ENCODE results near the gene SORCS2.

Gene SORCS2

GRCh38 chr4:7379186-7379585 is 186.8 kb downstream of the SORCS2 start:
- no peak overlapping the region for H3K27ac ChIP-seq
- ChIA-PET POLR2A (ENCODE audit: low non-redundant PET) (no interaction called here), CTCF (no interaction called here)
- no peak for TF ChIP-seq CTCF (conservative IDR thresholded peaks at IDR 0.05; ENCODE audit: low read depth)
- DNase-seq (ENCODE audit: low spot score), result no peak

GRCh38 chr4:7379719-7380118 is 187.4 kb downstream of the SORCS2 start:
- no peak for DNase-seq (ENCODE audit: low spot score)
- ChIA-PET POLR2A (ENCODE audit: low non-redundant PET) (no interaction called here), CTCF (no interaction called here)
- TF ChIP-seq CTCF (conservative IDR thresholded peaks at IDR 0.05; ENCODE audit: low read depth), result no peak
- H3K27ac ChIP-seq, result peak overlapping the region; percentile 53

DNA sequence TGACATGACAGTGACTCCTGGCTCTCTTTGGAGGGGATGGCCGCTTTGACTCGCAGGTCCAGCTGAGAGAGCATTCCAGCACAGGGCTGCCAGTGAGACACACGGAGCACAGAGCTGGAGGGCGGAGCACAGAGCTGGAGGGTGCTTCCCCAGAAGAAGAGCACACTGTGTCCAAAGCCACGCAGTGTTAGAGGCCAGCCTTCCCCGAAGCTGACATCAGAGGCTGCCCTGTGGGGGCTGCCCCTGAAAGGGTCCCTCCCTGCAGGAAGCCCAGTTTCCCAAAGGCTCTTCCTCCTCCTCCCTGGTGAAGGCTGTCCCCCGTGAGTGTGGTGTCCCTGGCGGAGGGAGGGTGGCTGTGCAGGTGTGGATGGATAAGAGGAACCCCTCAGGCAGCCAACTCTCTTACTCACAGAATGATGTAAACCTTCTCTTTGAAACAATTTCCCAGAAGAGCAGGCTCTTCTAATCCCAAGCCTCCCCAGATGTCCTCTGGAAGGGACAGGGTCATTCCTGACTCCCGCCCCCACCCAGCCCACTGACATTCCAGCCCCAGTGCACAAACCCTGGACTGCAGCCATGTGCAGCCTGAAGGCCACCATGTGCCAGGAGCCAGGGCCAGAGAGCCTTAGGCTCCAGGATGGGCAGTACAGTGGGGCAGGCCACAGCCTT is 189.0 kb downstream of the SORCS2 start:
- ChIA-PET POLR2A (ENCODE audit: low non-redundant PET) (no interaction called here), CTCF (no interaction called here)
- peak overlapping the region; percentile 20 for H3K27ac ChIP-seq
- no peak for DNase-seq (ENCODE audit: low spot score)
- TF ChIP-seq CTCF (conservative IDR thresholded peaks at IDR 0.05; ENCODE audit: low read depth), result no peak

DNA sequence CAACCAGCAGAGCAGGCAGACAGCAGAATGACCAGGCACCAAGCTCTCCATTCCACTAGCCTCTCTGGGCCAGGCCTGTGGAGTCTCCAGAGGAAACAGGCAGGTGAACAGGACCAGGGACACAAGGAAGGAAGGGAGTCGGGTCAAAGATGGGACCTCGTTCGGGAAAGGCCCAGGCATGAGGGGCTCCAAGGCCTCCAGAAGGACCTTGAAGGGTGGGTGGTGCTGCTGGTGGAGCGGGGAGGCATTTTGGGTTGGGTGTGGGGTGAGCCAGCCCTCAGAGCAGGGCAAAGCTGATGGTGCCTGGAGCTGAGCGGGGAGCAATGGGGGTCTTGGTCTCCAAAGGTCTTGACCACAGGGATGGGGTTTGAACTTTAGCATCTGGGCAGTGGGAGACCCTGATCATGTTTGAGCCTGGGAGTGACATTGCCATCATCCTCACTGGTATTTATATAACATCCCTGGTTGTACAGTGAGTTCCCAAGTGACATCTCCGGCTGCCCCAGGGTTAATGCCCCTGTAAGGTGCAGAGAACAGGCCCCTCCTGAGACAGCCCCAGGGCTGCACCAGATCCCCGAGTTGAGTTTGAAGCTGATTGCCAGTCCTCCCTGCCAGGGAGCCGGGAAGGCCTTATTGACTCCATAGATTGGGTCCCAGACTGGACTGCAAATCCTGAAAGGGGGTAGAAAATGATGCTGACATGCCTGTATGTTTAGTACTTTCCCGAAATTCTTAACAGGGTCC is 189.7 kb downstream of the SORCS2 start:
- POLR2A ChIA-PET (ENCODE audit: low non-redundant PET), result no interaction called here
- DNase-seq (ENCODE audit: low spot score), result no peak
- TF ChIP-seq CTCF (conservative IDR thresholded peaks at IDR 0.05; ENCODE audit: low read depth), result no peak
- peak overlapping the region; percentile 20 for H3K27ac ChIP-seq
- CTCF ChIA-PET, result interaction anchor here (0.7 kb wide), 1 partner anchor 192 kb away, joined by 4 read pairs; no protein-coding TSS in a partner anchor

- ChIA-PET POLR2A (ENCODE audit: low non-redundant PET) (no interaction called here), CTCF (interaction anchor here (0.7 kb wide), 1 partner anchor 193 kb away, joined by 4 read pairs; no protein-coding TSS in a partner anchor)
- no peak for TF ChIP-seq CTCF (conservative IDR thresholded peaks at IDR 0.05; ENCODE audit: low read depth)
- no peak for DNase-seq (ENCODE audit: low spot score)
- H3K27ac ChIP-seq, result no peak overlapping the region
Observed at GRCh38 chr4:7382634-7383014, 190.3 kb downstream of the SORCS2 start.

DNA sequence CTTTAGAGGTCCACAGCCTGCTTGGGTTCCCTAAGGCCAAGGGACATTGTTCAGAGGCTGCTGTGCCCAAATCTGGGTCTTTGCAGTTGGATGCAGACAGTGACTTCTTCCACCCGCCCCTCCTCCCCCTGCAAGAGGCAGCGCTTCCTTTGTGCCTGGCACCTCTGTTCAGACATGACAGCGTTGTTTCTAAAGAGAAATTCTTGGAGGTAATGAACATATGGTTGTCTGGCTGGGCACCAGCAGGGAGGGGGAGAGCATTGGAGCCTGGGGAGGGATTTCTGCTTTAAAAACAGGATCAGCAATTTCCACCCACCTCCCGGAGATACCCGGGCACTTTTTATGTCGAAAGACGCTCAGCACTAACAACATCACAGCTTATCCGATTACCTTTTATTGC is 190.9 kb downstream of the SORCS2 start:
- no peak for DNase-seq (ENCODE audit: low spot score)
- TF ChIP-seq CTCF (conservative IDR thresholded peaks at IDR 0.05; ENCODE audit: low read depth), result no peak
- no peak overlapping the region for H3K27ac ChIP-seq
- CTCF ChIA-PET, result no interaction called here
- POLR2A ChIA-PET (ENCODE audit: low non-redundant PET), result no interaction called here

Data from RWPE1 (cell line).